NCI-H187 (cell line): ENCODE results near the gene SUMO4.

Experiments used
- DNase-seq, 2 experiments: peaks; one replicate each; lab custom pipeline; 2025; lab: John Stamatoyannopoulos, UW

Gene SUMO4

GRCh38 chr6:149400050-149400449 lies at the start of gene SUMO4:
TSS of gene SUMO4 (plus strand) at chr6:149400262. CDS start at chr6:149400392, 130 bp downstream.
- DNase-seq, result no peak

- DNase-seq, result no peak
Observed at GRCh38 chr6:149354009-149354408, 46.1 kb upstream of the SUMO4 start.

- DNase-seq, result no peak
Observed at GRCh38 chr6:149356081-149356750, 43.8 kb upstream of the SUMO4 start.

- no peak for DNase-seq
Observed at GRCh38 chr6:149357726-149358538, 42.1 kb upstream of the SUMO4 start.

- DNase-seq, result no peak
Observed at GRCh38 chr6:149359440-149359839, 40.6 kb upstream of the SUMO4 start.

- no peak for DNase-seq
Observed at GRCh38 chr6:149360536-149360935, 39.5 kb upstream of the SUMO4 start.

GRCh38 chr6:149362289-149362688 lies 37.8 kb upstream of the SUMO4 start:
- DNase-seq, result no peak

GRCh38 chr6:149363154-149363553 lies 36.9 kb upstream of the SUMO4 start:
- no peak for DNase-seq

GRCh38 chr6:149364557-149364956 lies 35.5 kb upstream of the SUMO4 start:
- DNase-seq, result no peak

- DNase-seq, result no peak
Observed at GRCh38 chr6:149365197-149365596, 34.9 kb upstream of the SUMO4 start.

- DNase-seq, result no peak
Observed at GRCh38 chr6:149366267-149366921, 33.7 kb upstream of the SUMO4 start.

GRCh38 chr6:149368065-149368464 lies 32.0 kb upstream of the SUMO4 start:
- no peak for DNase-seq

GRCh38 chr6:149371154-149371553 lies 28.9 kb upstream of the SUMO4 start:
- DNase-seq, result no peak

- no peak for DNase-seq
Observed at GRCh38 chr6:149372062-149372461, 28.0 kb upstream of the SUMO4 start.

GRCh38 chr6:149373511-149373910 lies 26.6 kb upstream of the SUMO4 start:
- DNase-seq, result no peak

- no peak for DNase-seq
Observed at GRCh38 chr6:149379977-149380376, 20.1 kb upstream of the SUMO4 start.

GRCh38 chr6:149380523-149380922 lies 19.5 kb upstream of the SUMO4 start:
- DNase-seq, result no peak

- no peak for DNase-seq
Observed at GRCh38 chr6:149383371-149383770, 16.7 kb upstream of the SUMO4 start.

- no peak for DNase-seq
Observed at GRCh38 chr6:149384464-149384863, 15.6 kb upstream of the SUMO4 start.

GRCh38 chr6:149385998-149386646 lies 13.9 kb upstream of the SUMO4 start:
- no peak for DNase-seq

GRCh38 chr6:149387779-149388512 lies 12.1 kb upstream of the SUMO4 start:
- DNase-seq, result no peak
